K562 (cell line): ENCODE data around the gene AGRN. TPM values are rescaled to one million over a fixed set of nuclear protein-coding genes. Genes with fewer than 3 reads are reported as not detected.

Experiments used
- ARNT ChIP-seq, 2 experiments: fragments of 450-650 bp; IDR thresholded peaks; 2 replicates each; pipeline ENCODE4 v1.6.1; 2016; ENCODE audit warnings: mild to moderate bottlenecking in 1 of 2
- CREM ChIP-seq: IDR thresholded peaks from 2 replicates; pipeline ENCODE4 v1.6.1; 2014; ENCODE audit warnings: antibody characterized with exemption, low read depth
- HNRNPH1 ChIP-seq: fragments of 200-400 bp; formaldehyde crosslinking; optimal IDR thresholded peaks from 2 replicates; pipeline ENCODE3; 2017; ENCODE audit warnings: low read depth, mild to moderate bottlenecking, low read length, moderate library complexity
- MCM7 ChIP-seq, 2 experiments: fragments of 450-650 bp; IDR thresholded peaks; 2 replicates each; pipeline ENCODE4 v1.6.1; 2016 to 2018
- MTA3 ChIP-seq: fragments of 450-650 bp; formaldehyde crosslinking; IDR thresholded peaks from 2 replicates; pipeline ENCODE4 v1.6.1; 2017; ENCODE audit warnings: mild to moderate bottlenecking, borderline replicate concordance
- NCOA4 ChIP-seq: fragments of 450-650 bp; IDR thresholded peaks from 2 replicates; pipeline ENCODE4 v1.6.1; 2018; ENCODE audit warnings: mild to moderate bottlenecking; ENCODE audit not compliant: partially characterized antibody
- POLR2G ChIP-seq: fragments of 200-400 bp; formaldehyde crosslinking; IDR thresholded peaks from 2 replicates; pipeline ENCODE4 v1.6.1; 2017; ENCODE audit warnings: low read depth, mild to moderate bottlenecking, antibody characterized with exemption, low read length, moderate library complexity
- RBFOX2 ChIP-seq: fragments of 200-400 bp; formaldehyde crosslinking; IDR thresholded peaks from 2 replicates; pipeline ENCODE4 v1.6.1; 2017; ENCODE audit warnings: low read depth, mild to moderate bottlenecking, low read length, moderate library complexity
- RBM14 ChIP-seq: fragments of 200-400 bp; formaldehyde crosslinking; IDR thresholded peaks from 2 replicates; pipeline ENCODE4 v1.6.1; 2018; ENCODE audit warnings: low read depth, mild to moderate bottlenecking, low read length, moderate library complexity, borderline replicate concordance; ENCODE audit not compliant: insufficient read depth
- RBM17 ChIP-seq: fragments of 200-400 bp; formaldehyde crosslinking; IDR thresholded peaks from 2 replicates; pipeline ENCODE4 v1.6.1; 2017; ENCODE audit warnings: low read depth, mild to moderate bottlenecking, low read length, borderline replicate concordance
- SETDB1 ChIP-seq: IDR thresholded peaks from one replicate; pipeline ENCODE4 v1.6.1; 2012; ENCODE audit warnings: low read length, control low read depth, inconsistent platforms
- ZNF507 ChIP-seq: conservative IDR thresholded peaks from 2 replicates; pipeline ENCODE4 v1.6.1; 2017; ENCODE audit warnings: missing genetic modification characterization, missing compliant biosample characterization
- ZNF668 ChIP-seq: fragments of 250-450 bp; sonication (Bioruptor Pico); IDR thresholded peaks from 2 replicates; pipeline ENCODE4 v1.8.0; 2022; ENCODE audit warnings: mild to moderate bottlenecking, inconsistent platforms
- ZNF79 ChIP-seq: fragments of 250-450 bp; sonication (Bioruptor Pico); IDR thresholded peaks from 2 replicates; pipeline ENCODE4 v1.4.0; 2020; ENCODE audit warnings: low read depth, mild to moderate bottlenecking, moderate library complexity
- polyA plus RNA-seq, 8 experiments: library from polyadenylated mRNA; depleted of rRNA in 4 of 8; stranded (reverse) in 5 of 8; unstranded in 3 of 8; fragments of >200 nt; fragmentation: Nextera tagmentation in 2 of 8; fragmentation: Illumina TruSeq in 1 of 8; extraction: Ambion mirVana in 2 of 8; extraction: Trizol in 1 of 8; gene quantifications; 2 replicates each; pipeline versions ENCODE4 v1.2.1 to v1.2.3, GENCODE V29; 2011 to 2014; ENCODE audit warnings: inconsistent platforms in 1 of 8, missing spikeins in 1 of 8
- total RNA-seq, 7 experiments: library from RNA; depleted of rRNA in 6 of 7; stranded (reverse); fragments of >200 nt in 6 of 7; fragmentation: Illumina TruSeq in 2 of 7; extraction: Trizol in 2 of 7; gene quantifications; 2 replicates each; pipeline versions ENCODE4 v1.2.1 to v1.2.3, GENCODE V29; 2011 to 2021; ENCODE audit warnings: low replicate concordance in 1 of 7
- TF ChIP-seq, protein P1 (sequence below): fragments of 200-800 bp; sonication (Bioruptor generic); IDR thresholded peaks from 2 replicates; pipeline ENCODE4 v1.6.1; 2017; ENCODE audit warnings: missing genetic modification characterization, missing compliant biosample characterization
- TF ChIP-seq, protein P2 (sequence below): sonication (generic); formaldehyde crosslinking; IDR thresholded peaks from 2 replicates; pipeline ENCODE4 v1.8.1; 2023; ENCODE audit warnings: mild to moderate bottlenecking, missing genetic modification reagents
- TF ChIP-seq, protein P3 (sequence below): sonication (generic); formaldehyde crosslinking; IDR thresholded peaks from 2 replicates; pipeline ENCODE4 v1.8.0; 2022; ENCODE audit warnings: mild to moderate bottlenecking, missing genetic modification reagents

AGRN gene
- total and polyA plus RNA-seq, 9 of the 15 experiments (the other 6 are each of a cell fraction or from before 2014, with no cell fraction given): 0.04 to 111 (median 18.1) TPM

DNA sequence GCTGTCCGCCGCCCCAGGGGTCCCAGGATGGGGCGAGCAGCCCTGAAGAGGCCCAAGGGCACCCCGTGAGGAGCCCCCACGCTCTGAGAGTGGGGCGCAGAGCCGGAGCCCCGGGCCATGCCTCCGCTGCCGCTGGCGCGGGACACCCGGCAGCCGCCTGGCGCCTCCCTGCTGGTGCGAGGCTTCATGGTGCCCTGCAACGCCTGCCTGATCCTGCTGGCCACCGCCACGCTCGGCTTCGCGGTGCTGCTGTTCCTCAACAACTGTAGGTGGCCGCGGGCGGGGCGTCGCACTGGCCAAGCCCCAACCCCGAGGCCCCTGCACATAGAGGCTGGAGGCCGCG, 14.5 kb downstream of the AGRN start (continued):
- TF ChIP-seq POLR2G (peak; percentile 55), MTA3 (no peak), CREM (no peak), RBFOX2 (peak; percentile 17; the same call in 1 of the 2 replicates), MCM7 (IDR thresholded peaks at IDR 0.05) (no peak), ZNF507 (tag) (no peak), RBM17 (no peak), NCOA4 (no peak), HNRNPH1 (no peak), RBM14 (0 out of 2 replicates have a peak, but pooled peaks have one; percentile 52), ARNT (IDR thresholded peaks at IDR 0.05) (no peak), ZNF79 (CRISPR knock-in tag) (no peak), SETDB1 (no peak), ZNF668 (CRISPR knock-in tag) (no peak)
- TF ChIP-seq, protein P1, sequence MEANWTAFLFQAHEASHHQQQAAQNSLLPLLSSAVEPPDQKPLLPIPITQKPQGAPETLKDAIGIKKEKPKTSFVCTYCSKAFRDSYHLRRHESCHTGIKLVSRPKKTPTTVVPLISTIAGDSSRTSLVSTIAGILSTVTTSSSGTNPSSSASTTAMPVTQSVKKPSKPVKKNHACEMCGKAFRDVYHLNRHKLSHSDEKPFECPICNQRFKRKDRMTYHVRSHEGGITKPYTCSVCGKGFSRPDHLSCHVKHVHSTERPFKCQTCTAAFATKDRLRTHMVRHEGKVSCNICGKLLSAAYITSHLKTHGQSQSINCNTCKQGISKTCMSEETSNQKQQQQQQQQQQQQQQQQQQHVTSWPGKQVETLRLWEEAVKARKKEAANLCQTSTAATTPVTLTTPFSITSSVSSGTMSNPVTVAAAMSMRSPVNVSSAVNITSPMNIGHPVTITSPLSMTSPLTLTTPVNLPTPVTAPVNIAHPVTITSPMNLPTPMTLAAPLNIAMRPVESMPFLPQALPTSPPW: no peak
- TF ChIP-seq, protein P2, sequence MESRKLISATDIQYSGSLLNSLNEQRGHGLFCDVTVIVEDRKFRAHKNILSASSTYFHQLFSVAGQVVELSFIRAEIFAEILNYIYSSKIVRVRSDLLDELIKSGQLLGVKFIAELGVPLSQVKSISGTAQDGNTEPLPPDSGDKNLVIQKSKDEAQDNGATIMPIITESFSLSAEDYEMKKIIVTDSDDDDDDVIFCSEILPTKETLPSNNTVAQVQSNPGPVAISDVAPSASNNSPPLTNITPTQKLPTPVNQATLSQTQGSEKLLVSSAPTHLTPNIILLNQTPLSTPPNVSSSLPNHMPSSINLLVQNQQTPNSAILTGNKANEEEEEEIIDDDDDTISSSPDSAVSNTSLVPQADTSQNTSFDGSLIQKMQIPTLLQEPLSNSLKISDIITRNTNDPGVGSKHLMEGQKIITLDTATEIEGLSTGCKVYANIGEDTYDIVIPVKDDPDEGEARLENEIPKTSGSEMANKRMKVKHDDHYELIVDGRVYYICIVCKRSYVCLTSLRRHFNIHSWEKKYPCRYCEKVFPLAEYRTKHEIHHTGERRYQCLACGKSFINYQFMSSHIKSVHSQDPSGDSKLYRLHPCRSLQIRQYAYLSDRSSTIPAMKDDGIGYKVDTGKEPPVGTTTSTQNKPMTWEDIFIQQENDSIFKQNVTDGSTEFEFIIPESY (CRISPR knock-in tag): peak; percentile 95
- TF ChIP-seq, protein P3, sequence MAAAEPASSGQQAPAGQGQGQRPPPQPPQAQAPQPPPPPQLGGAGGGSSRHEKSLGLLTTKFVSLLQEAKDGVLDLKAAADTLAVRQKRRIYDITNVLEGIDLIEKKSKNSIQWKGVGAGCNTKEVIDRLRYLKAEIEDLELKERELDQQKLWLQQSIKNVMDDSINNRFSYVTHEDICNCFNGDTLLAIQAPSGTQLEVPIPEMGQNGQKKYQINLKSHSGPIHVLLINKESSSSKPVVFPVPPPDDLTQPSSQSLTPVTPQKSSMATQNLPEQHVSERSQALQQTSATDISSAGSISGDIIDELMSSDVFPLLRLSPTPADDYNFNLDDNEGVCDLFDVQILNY: no peak
